GM15510 (cell line): ENCODE data around the gene SRF.

ENCODE experiments used
- POLR2A ChIP-seq: IDR thresholded peaks from 3 replicates; pipeline ENCODE4 v1.6.1; 2011; ENCODE audit warnings: borderline replicate concordance; ENCODE audit not compliant: insufficient read length; ENCODE audit errors: extremely low read depth

The SRF gene

GRCh38 chr6:43170931-43171706 is at the start of gene SRF:
Gene SRF, plus strand, starts transcription at chr6:43171269. Its CDS starts 388 bp downstream, at chr6:43171657.
- TF ChIP-seq POLR2A: peak; percentile 69

GRCh38 chr6:43122146-43122545 is 48.9 kb upstream of the SRF start:
- TF ChIP-seq POLR2A: no peak

- TF ChIP-seq POLR2A: no peak
Observed at GRCh38 chr6:43123461-43124314, 47.4 kb upstream of the SRF start.

GRCh38 chr6:43124481-43124880 is 46.6 kb upstream of the SRF start:
- no peak for TF ChIP-seq POLR2A

- TF ChIP-seq POLR2A: no peak
Observed at GRCh38 chr6:43125119-43125518, 46.0 kb upstream of the SRF start.

GRCh38 chr6:43125555-43125954 is 45.5 kb upstream of the SRF start:
- no peak for TF ChIP-seq POLR2A

- no peak for TF ChIP-seq POLR2A
Observed at GRCh38 chr6:43127180-43127579, 43.9 kb upstream of the SRF start.

- no peak for TF ChIP-seq POLR2A
Observed at GRCh38 chr6:43127877-43128276, 43.2 kb upstream of the SRF start.

GRCh38 chr6:43128926-43129325 is 42.1 kb upstream of the SRF start:
- no peak for TF ChIP-seq POLR2A

- TF ChIP-seq POLR2A: no peak
Observed at GRCh38 chr6:43129434-43130194, 41.5 kb upstream of the SRF start.

GRCh38 chr6:43130429-43130828 is 40.6 kb upstream of the SRF start:
- no peak for TF ChIP-seq POLR2A

GRCh38 chr6:43138267-43138666 is 32.8 kb upstream of the SRF start:
- TF ChIP-seq POLR2A: no peak

GRCh38 chr6:43141644-43142043 is 29.4 kb upstream of the SRF start:
- no peak for TF ChIP-seq POLR2A

- TF ChIP-seq POLR2A: no peak
Observed at GRCh38 chr6:43142101-43142500, 29.0 kb upstream of the SRF start.
